MM.1S (cell line): ENCODE measurements around the gene ST3GAL3.

Experiments used
- DNase-seq: peaks from one replicate; pipeline ENCODE4 v3.0.0-alpha.2; 2015
- H2AFZ ChIP-seq: fragments of 300-600 bp; sonication (generic); 2 replicates; pipeline ENCODE4 v1.6.0; 2016; ENCODE audit warnings: antibody characterized with exemption, low read length
- H3F3A ChIP-seq: fragments of 300-600 bp; sonication (generic); 2 replicates; pipeline ENCODE4 v1.6.1; 2016; ENCODE audit warnings: mild to moderate bottlenecking, antibody characterized with exemption, low read length, moderate library complexity, mixed read lengths; ENCODE audit not compliant: insufficient read depth
- H3K27ac ChIP-seq: fragments of 300-600 bp; sonication (generic); 2 replicates; pipeline ENCODE4 v1.5.1; 2016; ENCODE audit warnings: mild to moderate bottlenecking, low read length
- H3K27me3 ChIP-seq: fragments of 300-600 bp; sonication (generic); replicated peaks from 2 replicates; pipeline ENCODE4 v1.6.0; 2016; ENCODE audit warnings: low read length; ENCODE audit not compliant: insufficient read depth
- H3K36me3 ChIP-seq: fragments of 300-600 bp; sonication (generic); replicated peaks from 2 replicates; pipeline ENCODE4 v1.6.1; 2016; ENCODE audit warnings: mild to moderate bottlenecking, low read length, mixed read lengths; ENCODE audit not compliant: insufficient read depth
- H3K4me1 ChIP-seq: fragments of 300-600 bp; sonication (generic); 2 replicates; pipeline ENCODE4 v1.6.1; 2016; ENCODE audit warnings: low read length, mixed read lengths
- H3K4me2 ChIP-seq: fragments of 300-600 bp; sonication (generic); 2 replicates; pipeline ENCODE4 v1.6.0; 2016; ENCODE audit warnings: low read depth, low read length
- H3K4me3 ChIP-seq: fragments of 300-600 bp; sonication (generic); 2 replicates; pipeline ENCODE4 v1.5.1; 2016; ENCODE audit warnings: low read length, mixed read lengths
- H3K79me2 ChIP-seq: fragments of 300-600 bp; sonication (generic); 2 replicates; pipeline ENCODE4 v1.6.1; 2016; ENCODE audit warnings: mixed run types, low read length, mixed read lengths
- H3K9ac ChIP-seq: fragments of 300-600 bp; sonication (generic); 2 replicates; pipeline ENCODE4 v1.6.1; 2016; ENCODE audit warnings: low read length, mixed read lengths
- H3K9me2 ChIP-seq: fragments of 300-600 bp; sonication (generic); replicated peaks from 2 replicates; pipeline ENCODE4 v1.6.1; 2016; ENCODE audit warnings: mild to moderate bottlenecking, low read length, mixed read lengths; ENCODE audit not compliant: insufficient read depth
- H3K9me3 ChIP-seq: fragments of 300-600 bp; sonication (generic); replicated peaks from 2 replicates; pipeline ENCODE4 v1.6.1; 2016; ENCODE audit warnings: mild to moderate bottlenecking, low read length, mixed read lengths; ENCODE audit not compliant: insufficient read depth
- H4K20me1 ChIP-seq: fragments of 300-600 bp; sonication (generic); 2 replicates; pipeline ENCODE4 v1.6.1; 2016; ENCODE audit warnings: mild to moderate bottlenecking, low read length, moderate library complexity, mixed read lengths; ENCODE audit not compliant: insufficient read depth
- EZH2 ChIP-seq: fragments of 300-600 bp; sonication (generic); optimal IDR thresholded peaks from 2 replicates; pipeline ENCODE3; 2017; ENCODE audit warnings: low read depth, mild to moderate bottlenecking, antibody characterized with exemption, low read length, mixed read lengths
- EZH2phosphoT487 ChIP-seq: fragments of 300-600 bp; sonication (generic); IDR thresholded peaks from 2 replicates; pipeline ENCODE4 v1.6.1; 2018; ENCODE audit warnings: antibody characterized with exemption, low read length
- TF ChIP-seq, protein P1 (sequence below): fragments of 300-600 bp; sonication (generic); IDR thresholded peaks from 2 replicates; pipeline ENCODE4 v1.5.1; 2016; ENCODE audit warnings: antibody characterized with exemption, low read length, mixed read lengths

ST3GAL3 gene

DNA sequence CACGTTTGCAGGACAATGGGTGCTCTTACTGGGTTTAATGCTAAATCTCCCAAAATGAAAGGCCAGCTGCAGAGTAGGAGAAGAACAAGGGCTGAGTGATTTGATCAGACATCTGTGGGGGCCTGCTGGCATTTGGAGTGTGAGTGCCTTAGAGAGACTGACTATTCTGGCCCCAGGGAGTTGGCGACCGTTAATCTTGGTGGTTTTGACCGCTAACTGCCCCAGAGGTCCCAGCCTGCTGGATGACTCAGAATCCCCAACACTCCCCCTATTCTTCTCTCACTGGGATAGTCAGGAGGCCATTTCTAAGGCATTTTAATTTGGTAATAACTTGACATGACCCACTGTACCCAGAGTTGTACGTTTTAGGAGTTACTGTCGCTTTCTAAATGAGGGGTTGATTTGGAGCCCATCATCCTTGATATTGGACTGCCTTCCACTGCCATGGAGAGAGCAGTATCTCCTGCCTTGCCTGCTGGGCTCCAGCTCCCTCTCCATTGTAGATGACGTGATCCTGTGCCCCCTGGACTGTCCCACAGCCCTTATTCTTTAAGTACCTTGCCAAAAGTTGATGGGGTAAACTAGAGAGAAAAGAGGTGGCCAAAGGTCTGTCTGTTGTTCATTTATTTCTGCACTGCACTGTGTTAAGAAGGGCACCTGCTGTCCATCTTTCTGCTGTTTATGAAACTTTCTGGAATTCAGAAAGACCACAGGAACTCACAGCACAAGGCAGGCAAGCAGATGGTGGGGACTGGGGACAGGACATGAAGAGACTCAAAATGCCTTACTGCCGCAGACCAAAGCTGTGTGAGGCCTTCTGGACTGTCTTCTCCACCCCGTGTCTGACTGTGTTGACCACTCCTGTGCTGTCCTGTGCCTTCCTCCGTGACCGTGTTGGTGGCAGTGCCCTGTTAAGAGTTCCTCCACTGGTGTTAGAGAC lies 128.0 kb downstream of the ST3GAL3 start:
- peaks cover 70% of the 10 kb centered on the region for H3F3A ChIP-seq
- H3K36me3 ChIP-seq, result no peaks in the 10 kb centered on the region
- H3K9ac ChIP-seq, result peak overlapping the region; percentile 46
- peak overlapping the region; percentile 45 for H2AFZ ChIP-seq
- peak overlapping the region; percentile 94 for H3K27ac ChIP-seq
- no peaks in the 10 kb centered on the region; the same call in 1 of the 2 replicates for H3K79me2 ChIP-seq
- H3K9me3 ChIP-seq, result no peaks in the 10 kb centered on the region
- H3K27me3 ChIP-seq, result no peaks in the 10 kb centered on the region
- peak; percentile 58 for DNase-seq
- H3K9me2 ChIP-seq, result no peaks in the 10 kb centered on the region
- H3K4me2 ChIP-seq, result peak overlapping the region; percentile 73
- peaks cover 97% of the 10 kb centered on the region for H3K4me1 ChIP-seq
- no peaks in the 10 kb centered on the region for H4K20me1 ChIP-seq
- TF ChIP-seq EZH2 (no peak), EZH2phosphoT487 (no peak)
- TF ChIP-seq, protein P1, sequence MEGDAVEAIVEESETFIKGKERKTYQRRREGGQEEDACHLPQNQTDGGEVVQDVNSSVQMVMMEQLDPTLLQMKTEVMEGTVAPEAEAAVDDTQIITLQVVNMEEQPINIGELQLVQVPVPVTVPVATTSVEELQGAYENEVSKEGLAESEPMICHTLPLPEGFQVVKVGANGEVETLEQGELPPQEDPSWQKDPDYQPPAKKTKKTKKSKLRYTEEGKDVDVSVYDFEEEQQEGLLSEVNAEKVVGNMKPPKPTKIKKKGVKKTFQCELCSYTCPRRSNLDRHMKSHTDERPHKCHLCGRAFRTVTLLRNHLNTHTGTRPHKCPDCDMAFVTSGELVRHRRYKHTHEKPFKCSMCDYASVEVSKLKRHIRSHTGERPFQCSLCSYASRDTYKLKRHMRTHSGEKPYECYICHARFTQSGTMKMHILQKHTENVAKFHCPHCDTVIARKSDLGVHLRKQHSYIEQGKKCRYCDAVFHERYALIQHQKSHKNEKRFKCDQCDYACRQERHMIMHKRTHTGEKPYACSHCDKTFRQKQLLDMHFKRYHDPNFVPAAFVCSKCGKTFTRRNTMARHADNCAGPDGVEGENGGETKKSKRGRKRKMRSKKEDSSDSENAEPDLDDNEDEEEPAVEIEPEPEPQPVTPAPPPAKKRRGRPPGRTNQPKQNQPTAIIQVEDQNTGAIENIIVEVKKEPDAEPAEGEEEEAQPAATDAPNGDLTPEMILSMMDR, result no peak
- H3K4me3 ChIP-seq, result no peak overlapping the region

DNA sequence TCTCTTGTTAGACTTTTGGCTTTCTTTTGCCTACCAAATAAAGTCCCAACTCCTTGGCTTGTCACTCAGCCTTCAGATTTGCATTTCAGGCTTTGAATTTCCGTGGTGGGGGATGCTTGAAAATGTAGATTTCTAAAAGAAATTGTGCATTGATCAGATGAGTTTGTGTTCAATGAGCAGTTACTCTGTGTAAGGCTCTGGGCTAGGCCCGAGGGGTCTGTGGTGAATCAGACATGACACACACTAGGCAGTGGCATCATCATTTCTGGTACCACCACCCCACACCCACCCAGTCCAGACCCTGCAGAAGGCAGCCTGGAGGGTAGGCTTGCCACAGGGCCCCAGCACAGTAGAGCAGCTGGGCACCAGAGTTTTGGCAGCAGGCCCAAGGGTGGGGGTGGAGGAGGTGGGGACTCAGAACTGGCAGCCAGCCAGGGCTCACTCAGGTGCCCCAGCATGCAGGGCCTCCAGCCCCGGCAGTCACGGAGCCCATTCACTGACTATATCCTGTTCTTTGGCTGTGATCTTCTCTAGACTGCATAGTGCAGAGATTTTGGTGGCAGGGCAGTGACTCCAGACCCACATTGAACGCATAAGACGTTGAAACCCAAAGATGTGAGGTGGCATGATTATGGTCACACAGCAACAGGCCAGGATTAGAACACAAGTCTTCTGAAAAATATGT lies 129.1 kb downstream of the ST3GAL3 start:
- H3F3A ChIP-seq, result peaks cover 59% of the 10 kb centered on the region
- peak overlapping the region; percentile 94 for H3K27ac ChIP-seq
- H3K9me2 ChIP-seq, result no peaks in the 10 kb centered on the region
- no peak overlapping the region for H3K4me3 ChIP-seq
- no peaks in the 10 kb centered on the region for H3K27me3 ChIP-seq
- H3K9me3 ChIP-seq, result no peaks in the 10 kb centered on the region
- peak overlapping the region; percentile 46 for H3K9ac ChIP-seq
- DNase-seq, result peak; percentile 95
- H3K79me2 ChIP-seq, result no peaks in the 10 kb centered on the region; the same call in 1 of the 2 replicates
- TF ChIP-seq, protein P1, result no peak
- no peak for TF ChIP-seq EZH2phosphoT487
- no peak for TF ChIP-seq EZH2
- H2AFZ ChIP-seq, result peak overlapping the region; percentile 45
- no peaks in the 10 kb centered on the region for H4K20me1 ChIP-seq
- no peaks in the 10 kb centered on the region for H3K36me3 ChIP-seq
- peak overlapping the region; percentile 73 for H3K4me2 ChIP-seq
- H3K4me1 ChIP-seq, result peaks cover 87% of the 10 kb centered on the region

DNA sequence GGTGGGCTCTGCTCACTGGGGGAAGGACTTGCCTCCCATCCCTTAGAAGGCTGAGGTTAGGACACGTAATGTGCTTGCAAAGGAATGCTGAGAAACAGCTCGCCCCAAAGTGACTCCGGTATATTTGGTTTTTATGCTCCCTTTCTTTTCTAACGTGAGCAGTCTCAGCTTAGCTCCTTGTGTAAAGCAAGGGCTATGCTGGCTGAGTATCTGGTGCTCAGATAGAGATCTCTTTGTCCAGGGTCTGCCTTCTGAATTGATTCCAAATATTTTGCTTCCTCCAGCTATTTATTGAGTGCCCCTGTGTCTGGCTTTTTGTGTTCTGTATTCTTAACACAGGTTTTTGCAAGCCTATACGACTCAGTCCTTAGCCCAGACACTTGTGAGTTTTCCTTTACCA lies 131.7 kb downstream of the ST3GAL3 start:
- Histone ChIP-seq H3K9me3 (no peaks in the 10 kb centered on the region), H3K9me2 (no peaks in the 10 kb centered on the region), H3K27ac (peak overlapping the region; percentile 32; the same call in 1 of the 2 replicates), H2AFZ (0 out of 2 replicates have a peak overlapping the region, but pooled peaks have one; percentile 13), H3K79me2 (no peaks in the 10 kb centered on the region; the same call in 1 of the 2 replicates), H3K4me3 (no peak overlapping the region), H3K4me2 (peak overlapping the region; percentile 39; the same call in 1 of the 2 replicates), H3K9ac (peak overlapping the region; percentile 2; the same call in 1 of the 2 replicates), H3K36me3 (no peaks in the 10 kb centered on the region; the same call in 1 of the 2 replicates), H3K27me3 (no peaks in the 10 kb centered on the region), H4K20me1 (no peaks in the 10 kb centered on the region), H3F3A (peaks cover 42% of the 10 kb centered on the region), H3K4me1 (peaks cover 60% of the 10 kb centered on the region)
- no peak for DNase-seq
- no peak for TF ChIP-seq EZH2
- TF ChIP-seq, protein P1, result no peak
- no peak for TF ChIP-seq EZH2phosphoT487
